ENCODE results near the gene PITPNM2.

The PITPNM2 gene

DNA sequence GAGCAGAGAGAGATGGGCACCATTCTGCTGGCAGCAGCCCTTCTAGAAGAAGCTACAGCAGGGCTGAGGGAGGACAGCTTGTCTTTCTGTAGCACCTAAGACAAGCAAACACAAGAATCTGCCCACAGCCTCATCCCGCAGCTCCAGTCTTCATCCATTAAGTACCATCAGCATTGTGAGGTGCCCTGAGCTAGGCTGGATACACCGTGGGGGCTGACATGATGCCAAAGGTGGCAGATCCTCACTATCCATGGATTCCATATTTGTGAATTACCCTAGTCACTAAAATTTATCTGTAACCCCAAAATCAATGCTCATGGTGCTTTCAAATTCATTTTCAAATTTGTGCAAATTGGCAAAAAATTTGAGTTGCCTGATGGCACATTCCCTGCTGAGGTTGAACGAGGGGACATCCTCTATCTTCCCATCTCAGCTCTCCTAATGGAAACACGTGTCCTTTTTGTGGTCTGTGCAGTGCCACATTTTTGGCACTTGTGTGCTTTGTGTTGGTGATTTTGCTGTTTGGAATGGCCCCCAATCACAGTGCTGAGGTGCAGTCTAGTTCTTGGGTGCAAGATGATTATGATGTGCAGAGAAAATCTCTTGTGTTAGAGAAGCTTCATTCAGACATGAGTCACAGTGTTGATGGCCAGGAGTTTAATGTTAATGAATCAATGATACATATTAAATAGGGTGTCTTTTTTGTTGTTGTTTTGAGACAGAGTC, 7.0 kb downstream of the PITPNM2 start:
- no peak for DNase-seq

DNA sequence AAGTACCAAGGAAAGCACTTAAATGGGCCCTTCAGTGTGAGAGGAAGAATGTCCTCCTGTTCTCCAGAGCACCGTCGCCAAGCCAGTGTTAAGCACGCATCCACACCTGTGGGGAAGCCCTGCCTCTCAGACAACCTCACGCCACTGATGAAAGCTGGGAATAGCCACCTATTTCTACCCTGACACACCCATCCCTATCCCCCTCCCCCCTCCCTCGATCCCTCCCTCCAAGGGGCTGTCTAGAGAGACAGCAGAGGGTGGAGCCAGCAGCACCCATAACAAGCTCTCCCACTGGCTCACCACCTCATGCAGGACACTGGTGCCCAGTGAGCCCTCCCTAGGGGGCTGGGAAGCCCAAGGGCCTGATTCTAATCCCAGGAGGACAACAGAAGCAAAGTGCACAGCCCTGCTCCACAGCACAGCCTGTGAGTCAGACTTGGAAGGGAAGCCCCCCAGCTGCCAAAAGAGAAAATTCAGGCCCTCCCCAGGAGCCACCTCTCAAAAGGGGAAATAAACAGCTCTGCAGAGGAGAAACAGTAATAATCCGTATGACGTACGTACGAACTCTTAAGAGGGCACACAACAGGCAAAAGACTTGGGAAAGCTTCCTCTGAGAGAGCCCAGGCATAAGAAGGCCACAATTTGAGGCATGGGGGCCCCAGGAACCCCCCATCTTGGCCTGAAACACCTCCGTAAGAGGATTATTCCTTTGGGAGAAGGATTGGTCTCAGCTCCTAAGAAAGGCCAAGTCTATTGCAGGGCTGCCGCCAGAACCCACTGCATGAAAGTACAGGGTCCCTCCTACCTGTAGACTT, 7.8 kb downstream of the PITPNM2 start:
- peak; percentile 60 for DNase-seq

DNA sequence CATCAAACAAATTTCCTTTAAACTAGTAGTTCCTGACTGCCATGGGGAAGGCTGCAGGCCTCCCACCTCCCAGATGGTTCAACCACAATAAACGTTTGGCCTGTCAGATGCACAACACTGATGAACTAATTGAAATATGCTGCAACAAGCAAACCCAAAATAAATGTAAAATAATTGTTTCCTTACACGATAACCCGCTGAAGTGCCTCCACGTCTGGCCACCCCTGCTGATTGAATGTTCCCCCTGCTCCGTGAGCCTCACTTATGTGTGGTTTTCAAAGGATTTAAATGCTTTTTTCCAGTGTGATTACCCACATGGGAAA, 8.4 kb downstream of the PITPNM2 start:
- DNase-seq, result no peak

DNA sequence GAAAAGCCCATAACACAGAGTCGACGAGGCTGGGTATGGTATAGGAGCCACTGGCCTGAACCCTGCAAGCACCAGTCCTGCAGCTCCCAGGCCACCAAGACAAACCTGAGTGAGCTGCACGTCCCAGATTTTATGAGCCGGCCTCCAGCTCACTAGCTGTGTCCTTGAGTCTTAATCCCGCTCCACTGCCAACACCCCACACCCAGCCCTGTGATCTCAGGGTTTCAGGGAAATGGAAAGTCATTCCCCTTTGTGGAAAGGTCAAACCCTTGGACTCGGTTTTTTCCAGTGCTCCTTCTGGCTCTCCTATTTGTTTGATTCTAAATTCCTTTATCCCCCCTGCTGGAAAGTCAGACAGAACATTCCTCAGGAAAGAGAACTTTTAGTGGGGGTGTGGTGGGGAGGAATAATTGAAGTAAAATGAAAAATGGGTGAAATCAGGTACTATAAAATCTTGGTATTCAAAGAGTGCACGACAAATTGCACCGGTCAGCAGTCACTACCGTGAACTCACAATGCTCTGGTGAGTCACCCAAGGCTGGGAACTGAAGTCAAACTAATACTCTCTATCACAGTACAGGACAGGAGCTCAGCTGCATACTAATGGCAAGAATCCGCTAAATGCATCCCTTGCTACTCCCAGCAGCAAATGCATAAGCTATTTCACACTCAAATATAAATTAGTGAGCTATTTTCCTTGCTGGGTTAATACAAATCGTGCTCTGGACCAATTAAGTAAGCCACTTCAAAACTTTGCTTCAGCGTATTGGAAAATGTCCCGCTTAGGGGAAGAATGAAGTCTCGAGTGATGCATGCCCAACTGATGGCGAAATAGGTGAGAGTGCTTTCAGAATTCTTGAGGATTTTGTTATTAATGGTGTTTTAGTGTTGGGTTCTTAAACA, 9.0 kb downstream of the PITPNM2 start:
- DNase-seq, result no peak

DNA sequence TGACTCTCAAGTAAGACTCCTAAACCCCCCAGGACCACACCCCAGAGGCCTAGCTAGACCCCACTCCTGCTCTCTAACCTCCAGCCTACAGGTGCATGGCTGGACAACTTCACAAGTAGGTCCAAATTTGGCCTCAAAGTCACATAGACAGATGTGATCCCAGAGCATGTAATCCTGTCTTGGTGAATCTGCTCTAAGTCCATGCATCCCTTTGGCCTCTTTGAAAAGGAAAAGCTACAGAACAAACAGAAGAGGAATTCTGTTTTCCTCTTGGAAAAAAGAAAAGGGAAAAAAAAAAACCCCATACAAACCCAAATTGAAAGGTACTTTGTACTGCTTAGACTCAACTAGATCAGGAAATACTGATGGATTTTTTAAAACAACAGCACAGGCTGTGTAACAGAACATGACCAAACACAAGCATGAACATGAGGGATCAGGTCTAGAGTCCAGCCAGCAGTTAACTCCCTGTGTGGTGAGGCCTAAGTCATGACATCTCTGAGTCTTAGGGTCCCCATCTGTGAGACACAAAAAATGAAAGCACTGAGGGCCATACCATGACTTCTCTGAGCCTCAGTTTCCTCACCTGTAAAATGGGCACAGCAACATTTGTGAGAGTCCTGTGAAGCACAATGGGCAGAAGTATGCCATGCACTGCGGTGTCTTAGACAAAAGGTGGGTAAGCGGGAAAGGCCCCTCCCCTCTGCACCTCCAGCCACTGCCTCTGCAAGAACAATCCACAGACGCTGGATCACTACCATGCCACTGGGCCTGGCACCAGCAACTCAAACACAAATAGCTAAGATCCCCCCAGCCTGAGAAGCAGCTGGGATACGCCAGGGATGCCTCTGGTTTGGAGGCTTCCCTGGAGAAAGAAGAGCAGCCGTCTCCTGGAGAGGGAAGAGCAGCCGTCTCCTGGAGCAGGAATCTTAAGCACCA, 9.9 kb downstream of the PITPNM2 start:
- no peak for DNase-seq

DNA sequence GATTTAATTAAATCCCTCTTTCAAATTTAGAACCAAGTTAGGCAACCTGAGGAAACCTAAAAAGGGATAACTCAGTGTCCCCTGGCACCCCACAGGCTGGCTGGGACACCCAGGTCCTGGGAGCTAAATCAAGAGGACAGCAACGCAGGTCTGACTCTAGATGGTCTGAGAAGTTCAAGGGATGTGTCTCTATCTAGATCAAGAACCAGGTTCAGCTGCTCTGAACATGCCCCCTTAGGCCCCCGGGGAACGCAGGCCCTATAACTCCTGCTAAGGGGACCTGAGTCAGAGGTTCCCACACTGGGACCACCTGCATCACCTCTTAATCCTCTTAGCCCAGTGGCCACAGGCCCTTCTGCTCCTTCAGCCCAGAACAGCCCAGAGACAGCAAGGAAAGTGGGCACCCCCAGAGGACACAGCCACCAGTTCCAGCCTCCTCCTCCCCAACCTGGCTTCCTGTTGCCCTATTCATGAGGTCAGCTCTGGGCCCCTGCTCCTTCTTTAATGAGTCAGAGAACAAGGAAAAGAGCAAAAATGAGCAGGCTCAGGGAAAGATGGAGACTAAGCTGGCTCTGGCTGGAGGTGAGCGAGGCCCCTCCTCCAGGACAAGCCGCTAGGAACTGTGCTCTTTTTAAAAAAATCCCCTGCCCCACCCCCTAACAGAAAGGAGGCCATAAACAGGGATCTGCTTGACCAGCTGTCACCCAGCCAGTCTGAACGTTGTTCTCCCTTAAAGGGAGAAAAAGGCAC, 10.8 kb downstream of the PITPNM2 start:
- no peak for DNase-seq

DNA sequence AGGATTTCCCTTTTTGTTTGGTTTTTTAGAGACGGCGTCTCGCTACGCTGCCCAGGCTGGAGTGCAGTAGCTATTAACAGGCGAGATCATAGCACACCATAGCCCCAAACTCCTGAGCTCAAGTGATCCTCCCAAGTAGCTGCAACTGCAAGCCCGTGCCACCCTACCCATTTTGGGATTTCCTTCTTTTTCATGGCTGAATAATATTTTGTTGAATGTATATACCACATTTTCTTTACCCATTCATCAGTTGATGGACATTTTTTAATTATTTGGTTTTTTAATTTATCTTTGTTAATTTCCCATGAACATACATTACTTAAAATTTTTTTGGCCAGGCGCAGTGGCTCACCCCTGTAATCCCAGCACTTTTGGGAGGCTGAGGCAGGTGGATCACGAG, 15.2 kb downstream of the PITPNM2 start:
- no peak for DNase-seq

DNA sequence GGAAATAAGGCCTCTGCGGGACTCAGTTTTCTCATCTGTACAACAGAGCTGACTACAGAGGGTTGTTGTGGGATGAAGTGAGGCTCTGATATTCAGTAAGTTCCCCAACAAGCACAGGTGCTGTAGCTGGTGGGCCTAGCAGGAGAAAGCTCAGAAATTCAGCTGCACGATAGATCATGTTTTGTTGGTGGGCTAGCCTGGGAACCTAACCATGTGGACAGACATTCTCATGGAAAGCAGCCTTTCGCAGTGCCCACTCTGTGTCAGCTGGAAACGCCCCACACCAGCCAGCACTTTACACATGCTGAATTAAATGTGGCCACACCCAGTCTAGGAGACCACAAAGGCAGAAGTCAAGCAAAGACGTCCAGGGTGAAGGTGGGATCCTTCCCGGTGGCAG, 16.1 kb downstream of the PITPNM2 start:
- DNase-seq, result no peak

DNA sequence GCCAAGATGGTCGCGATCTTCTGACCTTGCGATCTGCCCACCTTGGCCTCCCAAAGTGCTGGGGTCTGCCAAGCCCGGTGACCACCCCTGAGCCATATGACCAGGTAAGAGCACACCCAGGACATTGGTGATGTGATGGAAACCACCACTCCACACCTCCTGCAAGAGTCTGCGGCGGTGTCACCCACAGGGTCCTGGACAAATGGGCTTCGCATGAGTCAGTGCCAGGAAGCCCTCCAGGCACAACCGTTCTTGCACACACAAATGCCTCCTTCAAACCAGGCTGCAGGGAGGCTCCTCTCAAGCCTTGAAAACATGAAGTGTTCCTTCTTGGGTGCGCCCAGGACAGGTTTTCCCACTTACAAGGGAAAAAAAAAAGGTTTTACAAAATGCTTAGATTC, 16.6 kb downstream of the PITPNM2 start:
- DNase-seq, result no peak

DNA sequence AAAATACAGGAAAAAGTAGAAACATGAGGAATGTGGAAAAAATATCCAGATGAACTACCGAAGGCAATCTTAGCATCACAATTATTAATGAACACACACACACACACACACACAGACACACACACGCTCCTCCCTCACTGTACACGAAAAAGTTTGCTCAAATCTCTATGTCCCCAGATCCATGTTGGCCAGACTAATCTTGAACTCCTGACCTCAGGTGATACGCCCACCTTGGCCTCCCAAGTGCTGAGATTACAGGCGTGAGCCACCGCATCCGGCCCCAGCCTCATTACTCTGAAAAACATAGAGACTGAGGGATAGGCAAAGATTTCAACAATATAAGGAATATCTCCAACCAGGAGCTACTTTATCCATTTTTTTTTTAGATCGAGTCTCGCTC, 17.2 kb downstream of the PITPNM2 start:
- no peak for DNase-seq

DNA sequence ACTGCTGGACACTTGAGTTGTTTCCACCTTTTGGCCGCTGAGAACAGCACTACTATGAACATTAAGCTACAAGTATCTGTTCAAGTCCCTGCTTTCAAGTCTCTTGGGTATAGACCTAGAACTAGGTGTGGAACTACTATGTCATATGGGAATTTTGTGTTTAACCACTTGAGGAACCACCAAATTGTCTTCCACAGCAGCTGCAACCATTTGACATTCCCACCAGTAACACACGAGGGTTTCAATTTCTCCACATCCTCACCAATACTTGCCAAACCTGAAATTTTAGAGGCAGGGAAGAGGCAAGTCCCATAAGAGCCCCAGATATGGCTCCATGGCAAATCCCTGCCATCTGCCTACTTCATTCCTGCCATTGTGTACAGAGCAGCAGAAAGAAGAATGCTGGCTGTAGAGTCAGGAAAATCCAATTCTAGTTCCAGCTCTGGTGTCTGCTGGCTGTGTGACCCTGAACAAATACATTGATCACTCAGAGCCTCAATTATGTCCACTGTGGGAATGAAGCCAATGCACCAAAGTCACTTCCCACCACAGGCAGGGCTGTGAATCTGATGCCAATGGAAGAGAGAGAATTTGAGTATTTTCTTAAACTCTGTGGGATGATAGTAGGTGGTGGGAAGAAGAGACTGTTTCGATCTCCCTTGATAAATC, 17.8 kb downstream of the PITPNM2 start:
- DNase-seq, result no peak

DNA sequence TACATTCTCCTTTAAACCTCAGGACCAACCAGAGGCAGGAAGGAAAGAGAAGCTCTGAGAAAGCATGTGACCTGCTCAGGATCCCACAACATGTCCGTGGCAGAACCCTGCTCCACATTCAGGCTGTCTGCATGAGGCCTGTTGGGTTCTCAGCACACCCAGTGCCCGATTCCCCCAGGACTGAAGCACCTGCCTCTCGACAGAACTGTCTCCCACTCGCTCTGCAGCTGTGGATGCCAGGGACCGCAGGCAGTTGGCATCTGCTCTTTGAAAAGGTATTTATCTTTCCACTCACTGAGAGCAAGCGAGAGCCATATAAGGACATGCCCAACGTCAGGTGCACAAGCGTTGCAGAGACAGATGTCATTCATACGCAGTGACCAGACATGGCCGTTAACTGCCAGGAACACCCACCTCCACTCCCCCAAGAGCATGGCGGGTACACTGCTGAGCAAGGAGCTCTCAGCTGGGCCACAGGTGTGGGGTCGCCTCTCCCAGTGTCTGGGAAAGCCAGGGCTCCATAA, 18.9 kb downstream of the PITPNM2 start:
- DNase-seq, result no peak

DNA sequence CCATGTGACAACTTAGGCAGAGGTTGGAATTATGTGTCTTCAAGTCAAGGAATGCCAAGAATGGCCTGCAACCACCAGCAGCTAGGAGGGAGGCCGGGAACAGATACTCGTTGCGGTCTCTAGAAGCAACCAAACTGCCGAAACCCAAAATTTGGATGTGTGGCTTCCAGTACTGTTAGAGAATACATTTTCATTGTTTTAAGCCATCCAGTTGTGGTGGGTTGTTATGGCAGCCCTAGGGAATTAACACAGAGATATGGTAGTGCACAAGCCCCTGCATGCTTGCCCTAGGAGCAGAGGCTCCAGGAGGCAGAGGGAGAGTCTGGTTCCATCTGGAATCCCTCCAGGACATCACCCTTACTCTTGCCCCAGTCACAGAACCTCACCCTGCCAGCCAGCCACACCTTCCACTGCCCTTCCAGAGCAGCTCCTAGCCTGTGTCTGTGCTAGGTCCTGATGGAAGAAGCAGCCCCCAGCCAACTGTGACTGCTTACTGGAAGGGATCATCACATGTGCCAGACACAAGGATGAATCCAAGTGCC, 19.5 kb downstream of the PITPNM2 start:
- no peak for DNase-seq

DNA sequence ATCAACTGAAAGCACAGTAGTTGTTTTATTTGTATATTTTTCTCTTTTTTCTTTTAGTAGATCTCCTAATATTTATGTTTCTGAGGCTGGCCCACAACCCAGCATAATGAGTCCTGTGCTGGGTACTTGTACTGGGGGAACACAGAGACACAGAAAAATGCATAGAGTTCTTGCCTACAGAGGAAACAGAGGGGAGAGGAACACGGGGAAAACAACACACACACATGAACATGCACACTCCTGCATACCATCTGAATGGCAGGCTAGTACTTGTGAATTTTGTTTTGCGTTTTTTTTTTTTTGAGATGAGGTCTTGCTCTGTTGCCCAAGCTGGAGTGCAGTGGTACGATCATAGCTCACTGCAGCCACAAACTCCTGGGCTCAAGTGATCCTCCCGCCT, 21.3 kb downstream of the PITPNM2 start:
- no peak for DNase-seq

DNA sequence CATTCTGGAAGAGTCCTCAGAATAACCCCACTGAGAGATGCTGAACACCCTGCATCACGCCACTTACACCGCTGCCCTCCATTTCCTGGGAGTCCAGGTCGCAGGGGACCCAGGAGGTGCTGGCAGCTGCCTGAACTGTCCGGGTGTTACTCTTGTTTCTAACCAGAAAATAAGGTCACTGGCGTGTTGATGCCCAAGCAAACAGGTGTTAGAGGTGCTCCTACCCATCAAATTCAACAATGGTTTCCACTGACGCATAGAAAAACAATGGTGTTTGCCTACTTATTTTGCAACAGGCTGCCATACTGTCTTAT, 23.8 kb downstream of the PITPNM2 start:
- DNase-seq, result no peak

DNA sequence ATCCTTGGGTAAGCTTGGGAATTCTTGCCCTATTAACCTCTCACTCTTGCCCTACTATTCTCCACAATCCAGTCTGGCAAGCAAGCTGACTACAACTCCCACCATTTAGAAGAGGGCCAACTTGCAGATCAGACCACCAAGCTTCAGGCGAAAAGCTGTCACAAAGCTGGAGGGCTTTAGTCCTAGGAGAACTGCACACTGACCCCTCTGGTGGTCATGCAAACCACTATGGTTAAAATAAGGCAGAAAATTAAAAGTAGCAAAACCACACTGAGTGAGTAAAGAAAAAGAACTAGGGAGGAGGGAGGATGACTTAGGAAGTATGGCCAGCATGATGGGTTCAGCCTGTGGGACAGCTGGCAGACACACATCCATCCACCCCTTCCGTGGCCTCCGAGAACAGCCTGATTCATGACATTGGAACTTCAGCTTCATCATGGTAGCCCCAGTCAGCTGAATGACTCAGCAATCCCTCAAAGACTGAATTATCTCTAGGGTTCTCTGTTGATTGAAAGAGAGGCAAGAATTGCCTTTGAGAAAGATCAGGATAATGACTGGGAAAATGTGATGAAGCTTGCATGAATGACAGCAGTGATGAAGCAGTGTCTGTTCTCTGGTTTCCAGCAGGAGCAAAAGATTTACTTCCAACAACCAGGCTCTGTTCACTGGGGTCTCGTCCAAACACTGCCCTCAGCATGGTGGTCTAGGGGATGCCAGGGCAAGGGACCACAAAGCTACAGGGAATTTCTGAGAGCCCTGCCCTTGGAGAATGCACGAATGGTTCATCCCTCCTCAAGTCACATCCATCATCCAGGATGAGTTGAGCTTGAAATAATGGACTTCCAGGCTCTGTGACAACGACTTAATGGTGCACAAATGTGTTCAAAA, 24.4 kb downstream of the PITPNM2 start:
- no peak for DNase-seq

DNA sequence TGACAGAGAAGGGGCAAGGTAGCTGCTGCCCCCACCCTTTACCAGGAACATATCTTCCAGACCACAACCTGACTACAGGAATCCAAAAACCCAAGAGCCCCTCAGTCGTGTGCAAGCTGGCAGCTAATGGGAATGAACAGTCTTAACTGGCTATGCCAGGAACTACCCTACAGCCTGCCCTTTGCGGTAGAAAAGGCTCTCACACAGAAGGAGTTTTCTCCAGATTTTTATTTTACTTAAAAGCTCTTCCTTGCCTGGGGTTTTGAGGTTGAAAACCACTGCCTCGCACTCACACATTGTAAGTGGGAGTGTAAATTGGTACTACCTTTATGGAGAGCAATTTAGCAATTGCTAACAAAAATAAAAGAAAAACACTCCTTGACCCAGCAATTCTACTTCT, 28.3 kb downstream of the PITPNM2 start:
- DNase-seq, result no peak

DNA sequence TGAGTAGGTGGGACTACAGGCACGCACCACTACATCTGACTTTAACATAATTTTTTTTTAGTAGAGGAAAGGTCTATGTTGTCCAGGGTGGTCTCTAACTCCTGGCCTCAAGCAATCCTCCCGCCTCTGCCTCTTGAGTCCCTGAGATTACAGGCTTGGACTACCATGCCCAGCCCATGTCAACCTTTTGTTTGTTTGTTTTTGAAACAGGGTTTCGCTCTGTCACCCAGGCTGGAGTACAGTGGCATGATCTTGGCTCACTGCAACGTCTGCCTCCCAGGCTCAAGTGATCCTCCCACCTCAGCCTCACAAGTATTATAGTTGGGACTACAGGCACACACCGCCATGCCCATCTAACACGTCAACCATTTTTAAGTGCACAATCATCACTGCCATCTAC, 29.2 kb downstream of the PITPNM2 start:
- no peak for DNase-seq

DNA sequence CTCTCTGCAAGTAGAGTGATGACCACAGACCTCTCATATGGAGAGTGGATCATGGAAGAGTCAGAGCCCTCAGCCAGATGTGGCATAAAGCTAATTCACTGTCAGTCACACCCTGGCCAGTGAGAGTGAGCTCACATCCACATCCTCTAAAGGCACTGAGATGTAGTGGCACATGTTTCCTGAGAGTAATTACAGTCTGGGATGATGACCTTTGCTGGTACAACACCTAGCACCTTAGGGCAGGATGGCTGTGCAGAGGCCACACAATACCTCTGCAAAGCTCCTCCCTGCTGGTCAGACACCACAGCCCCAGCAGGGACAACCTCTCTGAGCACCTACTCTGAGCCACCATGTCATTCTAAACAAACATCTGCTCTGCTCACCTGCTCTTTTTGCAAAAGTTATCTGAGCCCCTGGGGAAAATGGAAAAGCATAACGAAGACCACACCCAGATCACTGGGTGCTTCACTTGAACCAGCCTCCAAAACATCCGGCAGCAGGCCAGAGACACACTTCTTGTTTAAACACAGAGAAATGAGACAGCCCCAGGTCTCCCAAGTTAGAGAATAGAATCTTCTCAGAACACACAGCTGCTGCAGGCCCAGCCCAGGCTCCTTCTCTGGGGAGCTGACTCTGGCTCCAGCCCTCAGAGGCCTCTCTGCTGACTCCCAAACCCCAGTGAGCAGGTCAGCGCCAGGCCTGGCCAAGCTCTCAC, 30.3 kb downstream of the PITPNM2 start:
- DNase-seq, result no peak

Measured in inflammatory macrophage treated with lipopolysaccharide for 4 hours (primary cell).